Mucosa of rectum (tissue), 2 donors: ENCODE results near the gene WFS1.

Source experiments
- H3K27ac ChIP-seq, 2 donors: one replicate each; pipeline ENCODE4 v1.7.0; 2013; ENCODE audit warnings: inconsistent platforms in 2 of 2, low read depth in 2 of 2, low read length in 2 of 2
- H3K27me3 ChIP-seq, 2 donors: one replicate each; pipeline ENCODE4 v1.7.0; 2013; ENCODE audit warnings: low read length in 2 of 2; ENCODE audit not compliant: control insufficient read depth in 2 of 2, insufficient read depth in 2 of 2
- H3K36me3 ChIP-seq, 2 donors: one replicate each; pipeline ENCODE4 v1.7.0; 2013; ENCODE audit warnings: low read length in 2 of 2; ENCODE audit not compliant: control insufficient read depth in 2 of 2, insufficient read depth in 2 of 2
- H3K4me1 ChIP-seq, 2 donors: one replicate each; pipeline ENCODE4 v1.7.0; 2013; ENCODE audit warnings: low read length in 2 of 2, mild to moderate bottlenecking in 1 of 2; ENCODE audit not compliant: control insufficient read depth in 2 of 2, insufficient read depth in 2 of 2
- H3K4me3 ChIP-seq, 2 donors: one replicate each; pipeline ENCODE4 v1.7.0; 2013; ENCODE audit warnings: low read length in 2 of 2
- H3K9ac ChIP-seq, 2 donors: one replicate each; pipeline ENCODE4 v1.7.0; 2013; ENCODE audit warnings: low read length in 2 of 2, low read depth in 1 of 2, mild to moderate bottlenecking in 1 of 2
- H3K9me3 ChIP-seq, 2 donors: one replicate each; pipeline ENCODE4 v1.7.0; 2013; ENCODE audit warnings: low read length in 2 of 2; ENCODE audit not compliant: control insufficient read depth in 2 of 2
- donor health status: healthy.
- donor health status: Normal muscosa, but diverticular disease.

The WFS1 gene

GRCh38 chr4:6279582-6280289, 10.1 kb downstream of the WFS1 start:
- no peak overlapping the region for H3K27ac ChIP-seq
- no peak overlapping the region for H3K4me3 ChIP-seq
- H3K9ac ChIP-seq = no peak overlapping the region
- H3K4me1 ChIP-seq = peaks cover 16 to 25% of the 10 kb centered on the region in 2 donors
- no peaks in the 10 kb centered on the region for H3K9me3 ChIP-seq
- H3K27me3 ChIP-seq = no peaks in the 10 kb centered on the region
- no peaks in the 10 kb centered on the region for H3K36me3 ChIP-seq

- peaks cover 16 to 25% of the 10 kb centered on the region in 2 donors for H3K4me1 ChIP-seq
- no peak overlapping the region for H3K9ac ChIP-seq
- H3K4me3 ChIP-seq = no peak overlapping the region
- no peaks in the 10 kb centered on the region for H3K36me3 ChIP-seq
- H3K27ac ChIP-seq = no peak overlapping the region
- no peaks in the 10 kb centered on the region for H3K27me3 ChIP-seq
- no peaks in the 10 kb centered on the region for H3K9me3 ChIP-seq
Observed at GRCh38 chr4:6280365-6280996, 10.8 kb downstream of the WFS1 start.

DNA sequence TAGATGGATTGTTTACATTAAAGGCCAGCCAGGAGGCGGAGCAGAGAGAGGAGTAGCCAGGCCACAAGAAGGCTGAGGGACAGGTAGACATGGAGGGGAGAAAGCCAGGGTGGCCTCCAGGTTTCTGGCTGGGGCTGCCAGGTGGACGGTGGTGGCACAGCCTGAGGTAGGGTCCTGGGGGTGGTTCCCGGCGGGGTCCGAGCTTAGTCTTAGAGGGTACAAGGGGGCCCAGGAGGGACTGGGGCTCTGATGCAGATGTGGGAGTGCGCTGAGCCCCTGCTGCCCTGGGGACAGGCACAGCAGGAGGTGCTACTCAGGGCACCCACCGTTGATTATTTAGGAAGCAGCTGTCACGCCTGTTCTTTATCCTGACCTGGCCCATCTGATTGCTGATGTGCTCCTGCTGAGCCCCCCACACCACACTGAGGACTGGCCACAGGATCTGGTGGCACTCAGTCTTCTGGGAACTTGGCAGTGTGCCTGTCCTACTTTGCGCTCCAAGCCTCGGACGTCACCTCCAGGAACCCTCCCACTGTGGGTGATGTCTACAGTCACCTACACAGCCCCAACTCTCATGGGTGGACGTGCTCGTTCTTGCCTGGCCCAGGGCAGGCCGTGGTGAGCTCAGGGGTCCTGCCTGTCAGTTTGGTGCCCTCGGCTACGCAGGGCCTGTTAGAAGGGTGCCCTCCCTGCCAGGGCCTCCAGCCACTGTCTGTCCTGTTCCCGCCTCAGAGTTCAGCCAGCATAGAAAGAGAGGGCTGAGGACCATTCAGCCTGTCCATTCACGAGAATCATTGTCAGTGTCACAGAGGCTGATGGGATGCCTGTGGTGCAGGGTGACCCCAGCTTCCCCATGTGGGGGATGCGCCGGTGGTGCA, 12.0 kb downstream of the WFS1 start:
- Histone ChIP-seq H3K9me3 (no peaks in the 10 kb centered on the region), H3K36me3 (no peaks in the 10 kb centered on the region), H3K27me3 (no peaks in the 10 kb centered on the region), H3K9ac (no peak overlapping the region), H3K4me1 (peaks cover 16 to 19% of the 10 kb centered on the region in 2 donors), H3K4me3 (no peak overlapping the region), H3K27ac (peak overlapping the region in 1 of 2 donors; percentile 43)

- Histone ChIP-seq H3K4me3 (no peak overlapping the region), H3K36me3 (no peaks in the 10 kb centered on the region), H3K27me3 (no peaks in the 10 kb centered on the region), H3K9ac (no peak overlapping the region), H3K27ac (peak overlapping the region in 1 of 2 donors; percentile 43), H3K4me1 (peaks cover 16 to 19% of the 10 kb centered on the region in 2 donors), H3K9me3 (no peaks in the 10 kb centered on the region)
Observed at GRCh38 chr4:6282314-6282771, 12.7 kb downstream of the WFS1 start.

DNA sequence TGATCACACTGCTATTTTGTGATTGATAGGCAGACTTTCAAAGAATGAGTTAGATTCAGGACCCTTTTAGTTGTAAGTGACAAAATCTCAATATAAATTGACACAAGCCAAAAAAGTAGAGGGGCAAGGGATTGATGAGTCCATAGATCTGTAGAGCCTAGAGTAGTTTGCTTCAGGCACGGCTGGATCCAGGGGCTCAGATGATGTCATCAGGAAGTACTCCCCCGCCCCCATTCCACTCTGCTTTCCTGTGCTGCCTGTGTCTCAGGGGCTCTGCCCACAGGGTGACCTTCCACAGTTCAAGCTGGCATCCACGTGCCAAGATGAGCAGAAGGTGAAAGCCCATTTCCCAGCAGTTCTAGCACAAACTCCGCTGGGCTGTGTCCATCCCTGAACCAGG, 13.6 kb downstream of the WFS1 start:
- Histone ChIP-seq H3K4me3 (no peak overlapping the region), H3K27me3 (no peaks in the 10 kb centered on the region), H3K36me3 (peaks cover 0 to 2% of the 10 kb centered on the region in 2 donors), H3K9ac (no peak overlapping the region), H3K27ac (no peak overlapping the region), H3K4me1 (peaks cover 10 to 15% of the 10 kb centered on the region in 2 donors), H3K9me3 (no peaks in the 10 kb centered on the region)

- Histone ChIP-seq H3K4me1 (no peaks in the 10 kb centered on the region), H3K9me3 (no peaks in the 10 kb centered on the region), H3K36me3 (peaks cover 2 to 3% of the 10 kb centered on the region in 2 donors), H3K9ac (no peak overlapping the region), H3K4me3 (no peak overlapping the region), H3K27ac (no peak overlapping the region), H3K27me3 (no peaks in the 10 kb centered on the region)
Observed at GRCh38 chr4:6287017-6287788, 17.6 kb downstream of the WFS1 start.

DNA sequence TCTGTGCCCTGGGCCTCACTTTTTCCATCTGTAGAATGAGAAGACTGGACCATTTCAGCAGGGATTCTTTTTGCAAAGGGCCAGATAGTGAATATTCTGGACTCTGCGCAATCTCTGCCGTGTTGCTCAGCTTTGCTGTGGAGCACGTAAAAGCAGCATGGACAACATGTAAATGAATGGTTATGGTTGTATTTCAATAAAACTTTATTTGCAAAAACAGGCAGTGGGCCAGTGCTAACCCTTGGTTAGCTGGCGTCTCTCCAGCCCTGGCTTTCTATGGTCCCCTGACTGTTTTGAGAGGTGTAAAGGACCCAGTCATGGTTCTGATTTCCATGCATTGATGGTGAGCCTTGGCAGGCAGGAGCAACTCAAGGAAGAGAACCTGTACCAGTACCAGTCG, 18.7 kb downstream of the WFS1 start:
- H3K36me3 ChIP-seq = peaks cover 2 to 3% of the 10 kb centered on the region in 2 donors
- H3K27me3 ChIP-seq = no peaks in the 10 kb centered on the region
- no peak overlapping the region for H3K27ac ChIP-seq

DNA sequence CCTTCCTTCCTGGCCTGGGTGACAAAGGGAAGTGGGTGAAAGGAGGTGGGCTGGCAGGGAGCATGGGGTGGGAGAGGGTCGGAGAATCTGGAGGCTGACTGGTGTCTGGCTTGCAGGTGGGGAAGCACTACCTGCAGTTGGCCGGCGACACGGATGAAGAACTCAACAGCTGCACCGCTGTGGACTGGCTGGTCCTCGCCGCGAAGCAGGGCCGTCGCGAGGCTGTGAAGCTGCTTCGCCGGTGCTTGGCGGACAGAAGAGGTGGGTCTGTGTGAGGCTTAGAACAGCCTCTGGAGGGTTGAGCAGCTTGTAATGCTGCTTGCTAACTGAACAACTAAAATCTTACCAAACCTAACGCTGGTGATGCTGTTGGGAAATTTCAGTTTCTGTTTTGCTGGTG, 19.2 kb downstream of the WFS1 start:
- Histone ChIP-seq H3K9me3 (no peaks in the 10 kb centered on the region), H3K4me1 (no peaks in the 10 kb centered on the region), H3K27me3 (no peaks in the 10 kb centered on the region), H3K27ac (no peak overlapping the region), H3K36me3 (peaks cover 2 to 3% of the 10 kb centered on the region in 2 donors), H3K4me3 (no peak overlapping the region), H3K9ac (no peak overlapping the region)

More for the DNA sequence above, 18.7 kb downstream of the WFS1 start:
- Histone ChIP-seq H3K4me3 (no peak overlapping the region), H3K9me3 (no peaks in the 10 kb centered on the region), H3K9ac (no peak overlapping the region), H3K4me1 (no peaks in the 10 kb centered on the region)

GRCh38 chr4:6290256-6290655, 20.6 kb downstream of the WFS1 start:
- no peaks in the 10 kb centered on the region for H3K4me1 ChIP-seq
- H3K36me3 ChIP-seq = peaks cover 2 to 3% of the 10 kb centered on the region in 2 donors

More at GRCh38 chr4:6290256-6290655, 20.6 kb downstream of the WFS1 start:
- H3K9ac ChIP-seq = no peak overlapping the region
- H3K4me3 ChIP-seq = no peak overlapping the region
- H3K27ac ChIP-seq = no peak overlapping the region
- H3K27me3 ChIP-seq = no peaks in the 10 kb centered on the region
- H3K9me3 ChIP-seq = no peaks in the 10 kb centered on the region
